ENCODE results near the gene FHIT.

The FHIT gene

DNA sequence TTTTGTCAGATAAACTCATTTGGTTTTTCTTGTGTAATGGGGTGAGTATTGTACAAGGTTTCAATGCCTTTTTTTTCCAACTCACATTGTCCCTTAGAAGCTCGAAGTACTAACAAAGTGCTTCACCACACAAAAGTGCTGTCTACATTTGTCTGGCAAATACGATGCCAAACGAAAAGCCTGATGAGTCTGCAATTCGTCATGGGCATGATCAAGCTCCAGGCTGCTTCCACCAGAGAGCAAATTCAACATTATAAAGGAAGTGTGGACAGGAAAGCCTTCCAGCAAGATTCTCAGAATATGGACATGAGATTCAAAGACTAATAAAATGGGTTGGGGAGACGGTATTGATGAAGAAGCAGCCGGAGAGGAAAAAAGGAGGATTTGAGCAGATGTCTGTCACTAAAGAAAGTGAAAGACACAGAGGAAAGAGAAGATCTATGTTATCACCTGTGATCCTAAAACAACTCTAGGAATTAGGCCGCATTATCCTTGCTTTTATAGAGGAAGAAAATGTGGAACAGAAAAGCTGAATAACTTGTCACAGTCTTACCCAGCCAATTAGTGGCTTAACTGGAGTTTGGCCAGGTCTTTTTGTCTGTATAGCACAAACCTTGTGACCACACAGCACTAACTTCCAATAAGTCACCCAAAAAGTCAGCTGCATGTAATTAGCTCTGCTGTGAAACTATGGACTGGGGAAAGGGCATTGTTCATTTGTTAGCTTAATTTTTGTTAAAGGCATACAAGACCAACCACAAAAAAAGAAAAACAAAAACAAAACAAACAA, 494.8 kb downstream of the FHIT start:
- Histone ChIP-seq H3K27me3 (ENCODE audit: control insufficient read depth, low read length) (no peaks in the 10 kb centered on the region), H3K79me2 (ENCODE audit: control insufficient read depth, low read length) (no peaks in the 10 kb centered on the region), H3K9me3 (ENCODE audit: control insufficient read depth, insufficient read depth, low read length) (no peaks in the 10 kb centered on the region), H3K4me2 (ENCODE audit: low read length) (no peak overlapping the region), H3K9me2 (replicated peaks; ENCODE audit: control insufficient read depth, low read length) (no peaks in the 10 kb centered on the region), H4K20me1 (ENCODE audit: control insufficient read depth, insufficient read depth, low read depth, low read length) (no peaks in the 10 kb centered on the region), H3K4me3 (ENCODE audit: low read length) (no peak overlapping the region), H3K27ac (ENCODE audit: low read depth, low read length) (no peak overlapping the region), H3K36me3 (ENCODE audit: control insufficient read depth, low read length) (no peaks in the 10 kb centered on the region), H3F3A (ENCODE audit: control insufficient read depth, insufficient read depth) (no peaks in the 10 kb centered on the region), H3K4me1 (ENCODE audit: control insufficient read depth, low read length) (peaks cover 17% of the 10 kb centered on the region)
- TF ChIP-seq, protein P1, sequence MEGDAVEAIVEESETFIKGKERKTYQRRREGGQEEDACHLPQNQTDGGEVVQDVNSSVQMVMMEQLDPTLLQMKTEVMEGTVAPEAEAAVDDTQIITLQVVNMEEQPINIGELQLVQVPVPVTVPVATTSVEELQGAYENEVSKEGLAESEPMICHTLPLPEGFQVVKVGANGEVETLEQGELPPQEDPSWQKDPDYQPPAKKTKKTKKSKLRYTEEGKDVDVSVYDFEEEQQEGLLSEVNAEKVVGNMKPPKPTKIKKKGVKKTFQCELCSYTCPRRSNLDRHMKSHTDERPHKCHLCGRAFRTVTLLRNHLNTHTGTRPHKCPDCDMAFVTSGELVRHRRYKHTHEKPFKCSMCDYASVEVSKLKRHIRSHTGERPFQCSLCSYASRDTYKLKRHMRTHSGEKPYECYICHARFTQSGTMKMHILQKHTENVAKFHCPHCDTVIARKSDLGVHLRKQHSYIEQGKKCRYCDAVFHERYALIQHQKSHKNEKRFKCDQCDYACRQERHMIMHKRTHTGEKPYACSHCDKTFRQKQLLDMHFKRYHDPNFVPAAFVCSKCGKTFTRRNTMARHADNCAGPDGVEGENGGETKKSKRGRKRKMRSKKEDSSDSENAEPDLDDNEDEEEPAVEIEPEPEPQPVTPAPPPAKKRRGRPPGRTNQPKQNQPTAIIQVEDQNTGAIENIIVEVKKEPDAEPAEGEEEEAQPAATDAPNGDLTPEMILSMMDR (IDR thresholded peaks at IDR 0.05; ENCODE audit: low read depth, low read length, poor library complexity, severe bottlenecking), result no peak
- no peak for TF ChIP-seq EZH2phosphoT487 (IDR thresholded peaks at IDR 0.05; ENCODE audit: borderline replicate concordance, low read length)

DNA sequence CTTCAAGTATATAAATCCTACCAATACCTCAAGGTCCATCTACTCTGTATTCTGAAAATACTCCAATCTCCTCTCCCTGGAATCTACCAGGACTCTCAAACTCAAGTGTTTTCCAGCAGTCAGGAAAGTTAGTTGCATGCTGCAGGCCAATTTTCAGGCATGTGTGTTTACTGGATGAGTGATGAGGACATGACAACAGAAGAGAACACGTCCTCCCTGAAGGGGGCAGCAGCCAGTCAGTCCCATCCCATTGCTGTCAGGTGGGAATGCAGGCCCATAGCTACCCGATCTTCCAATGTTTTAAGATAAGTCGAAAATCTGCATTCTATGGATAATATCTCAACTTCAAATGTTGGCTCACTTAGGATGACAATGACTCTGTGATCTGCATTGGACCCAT, 496.2 kb downstream of the FHIT start:
- Histone ChIP-seq H3K79me2 (ENCODE audit: control insufficient read depth, low read length) (no peaks in the 10 kb centered on the region), H3K4me2 (ENCODE audit: low read length) (no peak overlapping the region), H3K36me3 (ENCODE audit: control insufficient read depth, low read length) (no peaks in the 10 kb centered on the region), H3K9me2 (replicated peaks; ENCODE audit: control insufficient read depth, low read length) (no peaks in the 10 kb centered on the region), H3K27ac (ENCODE audit: low read depth, low read length) (no peak overlapping the region), H4K20me1 (ENCODE audit: control insufficient read depth, insufficient read depth, low read depth, low read length) (no peaks in the 10 kb centered on the region), H3K9me3 (ENCODE audit: control insufficient read depth, insufficient read depth, low read length) (peaks cover 9% of the 10 kb centered on the region), H3K4me1 (ENCODE audit: control insufficient read depth, low read length) (peaks cover 15% of the 10 kb centered on the region), H3K27me3 (ENCODE audit: control insufficient read depth, low read length) (no peaks in the 10 kb centered on the region), H3K4me3 (ENCODE audit: low read length) (no peak overlapping the region), H3F3A (ENCODE audit: control insufficient read depth, insufficient read depth) (no peaks in the 10 kb centered on the region)
- TF ChIP-seq, protein P1 (IDR thresholded peaks at IDR 0.05; ENCODE audit: low read depth, low read length, poor library complexity, severe bottlenecking), result peak; percentile 33
- TF ChIP-seq EZH2phosphoT487 (IDR thresholded peaks at IDR 0.05; ENCODE audit: borderline replicate concordance, low read length), result no peak

- peaks cover 12% of the 10 kb centered on the region for H3K9me3 ChIP-seq (ENCODE audit: control insufficient read depth, insufficient read depth, low read length)
- peaks cover 12% of the 10 kb centered on the region for H3K4me1 ChIP-seq (ENCODE audit: control insufficient read depth, low read length)
- H3K9me2 ChIP-seq (replicated peaks; ENCODE audit: control insufficient read depth, low read length), result no peaks in the 10 kb centered on the region
- no peak overlapping the region for H3K4me2 ChIP-seq (ENCODE audit: low read length)
- no peaks in the 10 kb centered on the region for H3K27me3 ChIP-seq (ENCODE audit: control insufficient read depth, low read length)
- no peak overlapping the region for H3K27ac ChIP-seq (ENCODE audit: low read depth, low read length)
- H3F3A ChIP-seq (ENCODE audit: control insufficient read depth, insufficient read depth), result no peaks in the 10 kb centered on the region
- H3K36me3 ChIP-seq (ENCODE audit: control insufficient read depth, low read length), result no peaks in the 10 kb centered on the region
- no peak overlapping the region for H3K4me3 ChIP-seq (ENCODE audit: low read length)
- TF ChIP-seq, protein P1 (IDR thresholded peaks at IDR 0.05; ENCODE audit: low read depth, low read length, poor library complexity, severe bottlenecking), result no peak
- TF ChIP-seq EZH2phosphoT487 (IDR thresholded peaks at IDR 0.05; ENCODE audit: borderline replicate concordance, low read length), result no peak
- no peaks in the 10 kb centered on the region for H3K79me2 ChIP-seq (ENCODE audit: control insufficient read depth, low read length)
- H4K20me1 ChIP-seq (ENCODE audit: control insufficient read depth, insufficient read depth, low read depth, low read length), result no peaks in the 10 kb centered on the region
Measured at GRCh38 chr3:60754617-60755016, 496.6 kb downstream of the FHIT start.
